HG03280 (cell line): ENCODE results near the gene CCDC117.

Experiments used
- ATAC-seq: cut with Tn5 transposase; IDR thresholded peaks from one replicate; pipeline ENCODE4 v1.9.1; 2021; ENCODE audit warnings: mild to moderate bottlenecking, moderate library complexity; ENCODE audit not compliant: unreplicated experiment

CCDC117 gene

GRCh38 chr22:28769394-28770085 lies 3.0 kb upstream of the CCDC117 start:
- ATAC-seq = no peak

- ATAC-seq = no peak
Measured at GRCh38 chr22:28771195-28771791, 1.2 kb upstream of the CCDC117 start.

- ATAC-seq = peak; percentile 13
Measured at GRCh38 chr22:28773461-28773867, 969 bp downstream of the CCDC117 start.

DNA sequence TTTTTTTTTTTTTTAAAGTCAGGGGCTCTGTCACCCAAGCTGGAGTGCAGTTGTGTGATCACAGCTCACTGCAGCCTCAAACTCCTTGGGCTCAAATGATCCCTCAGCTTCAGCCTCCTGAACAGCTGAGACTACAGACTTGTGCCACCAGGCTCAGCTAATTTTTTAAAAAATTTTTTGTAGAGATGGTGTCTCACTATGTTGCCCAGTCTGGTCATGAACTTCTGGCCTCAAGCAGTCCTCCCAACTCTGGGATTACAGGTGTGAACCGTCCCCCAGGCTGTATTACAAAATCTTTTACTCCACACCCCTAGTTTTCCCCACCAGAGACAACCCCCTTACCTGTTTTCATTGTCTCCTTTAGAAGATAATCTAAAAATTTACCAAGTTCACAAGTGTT lies 1.9 kb downstream of the CCDC117 start:
- no peak for ATAC-seq

DNA sequence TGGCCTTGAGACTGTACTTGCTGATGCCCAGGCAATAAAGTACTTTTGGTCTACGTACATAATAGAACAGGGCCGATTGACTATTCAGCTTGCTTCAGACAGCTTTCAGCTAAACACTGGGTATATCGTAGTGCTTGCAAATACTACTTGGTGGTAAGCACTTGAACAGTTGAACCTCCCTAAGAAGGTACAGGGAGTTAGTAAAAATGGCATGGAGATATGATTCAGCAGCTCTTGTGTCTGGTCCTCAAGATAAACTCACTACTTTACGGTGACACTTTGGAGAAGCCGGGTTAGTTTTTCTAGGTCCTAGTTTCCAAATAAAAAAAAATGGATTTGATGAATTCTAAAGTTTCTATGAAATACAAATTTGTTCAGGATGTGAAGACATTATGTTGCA lies 7.3 kb downstream of the CCDC117 start:
- ATAC-seq = no peak

GRCh38 chr22:28780296-28780695 lies 7.8 kb downstream of the CCDC117 start:
- no peak for ATAC-seq

DNA sequence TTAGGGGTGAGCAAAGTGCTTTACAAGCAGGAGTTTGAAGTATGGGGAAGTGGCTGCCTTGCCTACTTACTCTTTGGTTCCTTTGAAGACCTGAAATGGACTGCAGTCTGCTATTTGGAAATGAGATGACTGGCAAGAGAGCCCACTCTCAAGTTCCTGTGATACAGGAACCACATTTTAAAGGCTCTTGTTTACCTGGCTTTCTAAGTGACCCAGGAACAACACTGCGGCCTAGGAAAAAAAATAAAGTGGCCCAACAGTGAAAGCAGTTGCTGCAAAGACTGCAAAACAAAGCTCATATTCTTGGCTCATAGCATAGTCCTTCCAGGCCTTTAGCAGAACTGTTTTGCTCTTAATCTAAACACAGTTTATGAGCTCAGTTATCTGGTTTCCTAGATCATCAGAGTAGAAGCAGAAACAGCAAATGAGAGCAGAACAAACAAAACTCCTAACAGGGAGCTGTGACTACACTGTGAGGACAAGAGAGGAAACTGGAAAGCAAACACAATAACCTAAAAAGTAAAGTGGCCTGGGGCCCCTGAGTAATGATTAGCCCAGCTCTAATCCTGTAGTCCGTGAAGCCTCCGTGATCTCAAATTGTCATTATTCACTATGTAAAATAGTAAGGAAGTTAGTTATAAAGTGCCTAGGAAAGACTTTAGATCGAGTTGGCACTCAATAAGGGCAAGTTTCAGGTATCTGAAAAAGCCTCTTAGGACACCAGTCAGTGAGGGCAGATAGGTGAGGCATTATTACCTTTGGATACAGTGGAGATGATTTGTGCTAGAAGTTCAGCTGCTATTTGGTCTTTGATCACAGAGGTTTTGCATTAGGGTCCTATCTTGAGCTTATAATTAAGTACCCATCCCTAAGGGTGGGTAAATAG lies 11.5 kb downstream of the CCDC117 start:
- ATAC-seq = no peak

DNA sequence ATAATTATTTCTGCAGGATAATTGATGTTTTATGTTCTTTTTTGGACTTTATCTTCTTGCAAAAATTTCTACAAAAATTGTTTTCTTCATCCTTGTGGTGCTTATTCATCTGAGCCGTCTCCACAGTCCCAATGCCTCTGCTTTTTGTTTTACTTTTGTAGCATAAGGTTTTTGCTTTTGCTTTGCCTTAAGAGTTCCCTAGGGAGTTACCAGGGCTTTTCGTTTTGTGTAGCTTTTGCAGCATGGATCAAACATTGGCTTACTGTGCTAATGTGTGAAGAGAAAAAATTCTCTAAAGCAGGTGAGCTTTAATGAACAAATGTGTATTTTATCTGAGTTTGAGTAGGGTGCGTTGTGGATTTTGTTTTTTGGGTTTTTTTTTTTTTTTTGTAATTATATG lies 16.1 kb downstream of the CCDC117 start:
- no peak for ATAC-seq

DNA sequence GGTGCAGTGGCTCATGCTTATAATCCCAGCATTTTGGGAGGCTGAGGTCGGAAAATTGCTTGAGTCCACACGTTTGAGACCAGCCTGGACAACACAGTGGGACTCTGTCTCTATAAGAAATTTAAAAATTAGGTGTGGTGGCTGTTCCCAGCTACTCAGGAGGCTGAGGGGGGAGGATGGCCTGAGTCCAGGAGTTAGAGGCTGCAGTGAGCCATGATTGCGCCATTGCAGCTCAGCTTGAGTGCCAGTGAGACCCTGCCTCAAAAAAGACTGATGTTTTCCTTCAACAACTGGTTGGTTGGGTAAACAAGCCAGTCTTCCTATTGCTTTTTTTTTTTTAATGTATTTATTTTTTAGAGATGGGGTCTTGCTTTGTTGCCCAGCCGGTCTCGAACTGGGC lies 18.6 kb downstream of the CCDC117 start:
- ATAC-seq = no peak

DNA sequence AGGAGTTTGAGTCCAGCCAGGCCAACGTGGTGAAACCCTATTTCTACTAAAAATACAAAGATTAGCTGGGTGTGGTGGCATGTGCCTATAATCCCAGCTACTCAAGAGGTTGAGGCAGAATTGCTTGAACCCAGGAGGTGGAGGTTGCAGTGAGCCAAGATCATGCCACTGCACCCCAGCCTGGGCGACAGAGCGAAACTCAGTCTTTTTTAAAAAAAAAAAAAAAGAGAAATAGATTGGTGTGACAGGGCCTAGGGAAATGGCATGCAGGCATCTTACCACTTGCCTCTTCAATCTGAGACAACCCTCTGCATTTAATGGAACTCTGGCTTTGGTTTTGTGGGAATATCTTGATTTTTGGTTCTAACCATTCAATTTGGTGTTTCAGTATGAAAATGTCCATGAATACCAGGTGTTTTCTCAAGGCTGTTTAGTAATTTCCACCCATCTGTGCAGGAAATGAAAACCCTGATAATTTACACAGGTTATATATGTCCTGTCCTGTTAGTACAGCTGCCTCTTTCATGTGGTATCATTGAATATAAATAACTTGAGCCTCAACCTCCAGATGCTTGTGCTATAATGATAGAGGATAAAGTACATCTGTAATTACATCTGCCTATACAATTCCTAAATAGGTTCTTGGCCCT lies 19.5 kb downstream of the CCDC117 start:
- ATAC-seq = peak; percentile 60

DNA sequence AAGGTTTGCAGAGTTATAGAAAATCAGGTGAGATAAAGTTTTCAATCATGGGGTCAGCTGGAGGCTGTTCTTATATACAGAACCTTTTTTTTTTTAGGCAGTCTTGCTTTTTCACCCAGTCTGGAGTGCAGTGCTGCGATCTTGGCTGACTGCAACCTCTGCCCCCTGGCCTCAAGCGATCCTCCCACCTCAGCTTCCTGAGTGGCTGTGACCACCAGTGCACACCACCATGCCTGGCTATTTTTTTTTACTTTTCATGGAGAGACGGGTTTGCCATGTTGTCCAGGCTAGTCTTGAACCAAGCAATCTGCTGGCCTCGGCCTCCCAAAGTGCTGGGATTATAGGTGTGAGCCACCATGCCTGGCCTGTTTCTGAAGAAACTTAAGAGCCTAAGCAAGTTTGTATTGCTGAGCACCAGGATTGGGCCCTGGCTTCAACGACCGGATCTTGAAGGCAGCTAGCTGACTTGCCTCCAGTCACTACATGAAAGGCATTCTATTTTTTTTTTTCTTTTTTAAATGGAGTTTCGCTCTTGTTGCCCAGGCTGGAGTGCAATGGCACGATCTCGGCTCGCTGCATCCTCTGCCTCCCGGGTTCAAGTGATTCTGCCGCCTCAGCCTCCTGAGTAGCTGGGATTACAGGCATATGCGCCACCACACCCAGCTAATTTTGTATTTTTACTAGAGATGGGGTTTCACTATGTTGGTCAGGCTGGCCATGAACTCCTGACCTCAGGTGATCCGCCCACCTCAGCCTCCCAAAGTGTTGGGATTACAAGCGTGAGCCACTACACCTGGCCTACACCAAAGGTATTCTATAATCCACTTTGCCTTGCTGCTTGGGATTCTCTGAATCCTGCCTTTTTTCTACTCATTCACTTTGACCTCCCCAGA lies 20.2 kb downstream of the CCDC117 start:
- ATAC-seq = peak; percentile 33

DNA sequence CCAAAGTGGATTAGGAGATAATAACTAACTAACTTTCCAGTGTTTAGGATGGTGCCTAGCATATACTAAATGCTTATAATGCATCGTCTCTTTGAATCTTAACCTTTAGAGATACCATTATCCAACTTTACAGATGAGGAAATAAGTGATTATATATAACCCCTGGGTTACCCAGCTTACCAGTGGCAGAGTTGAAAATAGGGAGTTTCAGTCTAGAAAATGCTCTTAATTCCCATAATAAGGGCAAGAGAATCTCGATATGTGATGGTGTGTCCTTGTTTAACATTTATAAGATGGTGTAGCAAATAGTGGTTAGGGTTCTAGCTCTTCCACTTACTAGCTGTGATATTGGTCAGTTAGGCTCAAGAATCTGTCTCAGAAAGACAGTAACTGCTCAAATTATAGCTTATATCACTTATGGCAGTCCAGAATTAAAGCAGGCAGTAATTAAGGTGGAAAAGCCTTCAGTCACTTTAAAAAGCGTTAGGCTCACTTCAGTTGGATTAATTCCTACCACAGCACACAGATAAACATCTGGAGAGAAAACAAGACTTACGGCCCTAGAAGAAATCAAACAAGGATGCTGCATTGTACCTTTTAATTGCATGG lies 21.6 kb downstream of the CCDC117 start:
- ATAC-seq = no peak

DNA sequence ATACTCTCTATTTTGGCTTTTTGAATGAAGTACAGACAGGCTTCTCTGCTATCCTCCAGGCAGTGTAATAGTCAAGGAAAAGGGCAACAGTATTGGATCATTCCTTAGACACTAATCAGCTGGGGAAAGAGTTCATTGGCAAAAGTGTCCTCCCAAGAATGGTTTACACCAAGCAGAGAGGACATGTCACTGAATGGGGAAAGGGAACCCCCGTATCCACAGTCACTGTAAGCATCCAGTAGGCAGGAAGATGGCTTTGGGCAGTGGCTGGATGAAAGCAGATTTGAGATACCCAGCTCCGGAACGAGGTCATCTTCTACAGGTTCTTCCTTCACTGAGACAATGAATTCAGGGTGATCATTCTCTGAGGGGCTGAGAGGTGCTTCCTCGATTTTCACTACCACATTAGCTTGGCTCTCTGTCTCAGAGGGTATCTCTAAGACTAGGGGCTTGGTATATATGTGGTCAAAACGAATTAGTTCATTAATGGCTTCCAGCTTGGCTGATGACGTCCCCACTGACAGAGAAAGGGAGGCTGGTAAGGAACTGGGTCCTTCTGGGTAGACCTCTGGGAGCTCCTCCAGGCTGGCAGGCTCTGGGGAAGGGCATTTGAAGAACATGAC lies 22.7 kb downstream of the CCDC117 start:
- ATAC-seq = no peak

- ATAC-seq = no peak
Measured at GRCh38 chr22:28795932-28796856, 23.7 kb downstream of the CCDC117 start.

- no peak for ATAC-seq
Measured at GRCh38 chr22:28798810-28799605, 26.5 kb downstream of the CCDC117 start.

DNA sequence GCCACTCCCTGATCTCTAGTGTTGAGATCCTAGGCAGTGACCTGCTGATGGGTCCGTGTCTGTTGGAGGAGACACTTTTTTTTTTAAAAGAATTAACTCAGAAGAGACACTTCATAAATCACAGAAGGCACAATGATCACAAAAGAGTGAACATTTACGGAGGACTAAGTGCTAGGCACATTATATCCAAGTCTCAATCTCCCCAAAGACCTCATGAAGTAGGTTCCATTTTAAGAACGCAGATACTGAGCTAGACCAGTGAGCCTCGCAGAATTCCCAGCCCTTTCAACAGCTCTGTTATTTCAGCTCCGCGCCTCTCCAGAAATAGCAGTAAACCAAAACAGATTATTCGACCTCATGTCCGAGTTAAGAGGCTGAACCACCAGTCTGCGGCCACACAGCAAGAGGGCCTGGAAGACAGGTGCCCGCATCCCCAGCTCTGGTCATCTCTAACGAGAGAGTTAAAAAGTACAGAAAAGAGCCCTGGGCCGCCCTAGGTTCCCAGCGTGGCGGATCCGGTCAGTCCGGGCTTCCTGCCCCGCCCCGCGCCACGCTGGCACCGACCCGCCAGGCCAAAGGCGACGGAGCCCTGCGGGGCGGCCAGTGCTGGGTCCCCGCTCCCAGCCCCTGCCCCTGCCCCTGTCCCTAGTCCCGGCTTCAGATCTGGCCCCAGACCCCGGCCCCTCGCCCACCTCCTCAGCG lies 27.3 kb downstream of the CCDC117 start:
- peak; percentile 20 for ATAC-seq
